Dendritic cell treated with granulocyte-macrophage colony-stimulating factor and Interleukin-4, amounts not matched to agents 40 ng/mL and 50 ng/mL, for 4 days (primary cell): Measurements from ENCODE around the gene CSNK1G2.

Experiments used
- H3K27ac Mint-ChIP-seq: one replicate; pipeline ENCODE4 v1.8.0; 2022; ENCODE audit warnings: mild to moderate bottlenecking, mixed read lengths
- H3K27me3 Mint-ChIP-seq: one replicate; pipeline ENCODE4 v1.8.0; 2022; ENCODE audit warnings: mild to moderate bottlenecking, mixed read lengths
- H3K36me3 Mint-ChIP-seq: one replicate; pipeline ENCODE4 v1.8.0; 2022; ENCODE audit warnings: low read depth, mixed read lengths
- H3K4me1 Mint-ChIP-seq: one replicate; pipeline ENCODE4 v1.8.0; 2022; ENCODE audit warnings: low read depth, mixed read lengths
- H3K4me3 Mint-ChIP-seq: one replicate; pipeline ENCODE4 v1.8.0; 2022; ENCODE audit warnings: mild to moderate bottlenecking, moderate library complexity, mixed read lengths
- H3K9me3 Mint-ChIP-seq: one replicate; pipeline ENCODE4 v1.8.0; 2022; ENCODE audit warnings: mixed read lengths
- intact Hi-C: fragments of 100-400 bp; cut with micrococcal nuclease; formaldehyde crosslinking; loops from one replicate; pipeline ENCODE4 v1.15.0; 2022

CSNK1G2 gene

DNA sequence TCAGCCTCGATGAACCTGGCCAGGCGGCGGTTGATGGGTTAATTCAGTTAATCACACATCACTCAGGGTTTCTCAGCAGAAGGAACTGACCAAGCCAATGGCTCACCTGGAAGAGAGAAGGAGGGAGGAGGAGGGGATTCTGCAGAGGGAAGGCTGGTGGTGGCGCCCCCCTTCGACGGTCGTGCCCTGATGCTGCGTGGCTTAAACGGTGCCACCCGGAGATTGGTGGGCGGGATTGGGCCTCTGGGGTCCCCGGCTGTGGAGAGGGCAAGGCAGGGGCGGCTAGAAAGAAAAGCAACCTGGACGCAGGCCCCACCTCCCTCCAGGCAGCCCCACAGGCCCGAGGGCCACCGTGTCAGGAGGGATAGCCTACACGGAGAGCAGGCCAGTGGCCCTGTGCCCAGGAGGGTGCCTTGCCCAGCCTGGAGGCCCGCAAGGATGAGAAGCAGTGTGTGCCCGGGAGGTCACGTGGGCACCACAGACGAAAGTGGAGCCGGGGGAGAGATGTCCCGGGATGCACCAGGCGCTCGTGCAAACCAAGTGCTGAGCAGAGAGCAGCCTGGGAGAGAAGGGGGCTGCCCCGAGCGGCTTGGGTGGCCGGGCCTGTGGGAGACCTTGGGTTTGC is 16.0 kb downstream of the CSNK1G2 start:
- H3K27ac Mint-ChIP-seq, result no peak overlapping the region
- no peaks in the 10 kb centered on the region for H3K9me3 Mint-ChIP-seq
- no peak overlapping the region for H3K4me3 Mint-ChIP-seq
- intact Hi-C loops, result no loop called here
- H3K36me3 Mint-ChIP-seq, result peaks cover 91% of the 10 kb centered on the region
- H3K4me1 Mint-ChIP-seq, result peaks cover 56% of the 10 kb centered on the region
- H3K27me3 Mint-ChIP-seq, result no peaks in the 10 kb centered on the region

DNA sequence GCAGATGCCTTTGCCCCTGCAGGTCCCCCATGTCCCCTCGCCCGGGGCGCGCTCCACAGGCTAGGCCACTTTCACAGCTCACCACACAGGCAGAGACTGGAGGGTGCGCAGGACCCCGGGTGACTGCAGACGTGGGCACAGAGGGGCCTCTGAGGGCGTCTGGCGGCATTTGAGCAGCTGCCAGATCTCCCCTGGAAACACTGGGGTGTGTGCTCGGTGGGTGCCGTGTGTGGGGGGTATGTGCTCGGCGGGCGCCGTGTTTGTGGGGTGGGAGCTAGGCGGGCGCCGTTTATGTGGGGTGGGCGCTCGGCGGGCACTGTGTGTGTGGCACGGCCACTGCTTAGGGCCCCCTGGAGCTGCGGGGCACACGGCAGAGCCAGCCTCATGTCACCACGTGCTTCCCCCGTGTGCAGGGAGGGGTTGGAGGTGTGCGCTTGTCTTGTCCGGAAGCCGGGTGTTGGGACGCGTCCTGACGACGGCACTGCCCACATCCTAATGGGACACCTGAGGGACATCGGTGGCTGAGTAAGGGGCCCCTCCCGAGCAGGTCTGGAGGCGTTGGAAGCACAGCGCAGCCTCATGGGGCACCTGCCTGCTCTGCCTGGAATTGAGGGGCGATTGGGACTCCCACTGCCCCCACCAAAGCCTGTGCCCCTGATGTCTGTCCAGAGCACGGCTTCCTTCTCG is 16.7 kb downstream of the CSNK1G2 start:
- Mint-ChIP-seq H3K27me3 (no peaks in the 10 kb centered on the region), H3K4me3 (no peak overlapping the region), H3K4me1 (peaks cover 49% of the 10 kb centered on the region), H3K27ac (no peak overlapping the region), H3K36me3 (peaks cover 91% of the 10 kb centered on the region), H3K9me3 (no peaks in the 10 kb centered on the region)
- intact Hi-C loops, result no loop called here

DNA sequence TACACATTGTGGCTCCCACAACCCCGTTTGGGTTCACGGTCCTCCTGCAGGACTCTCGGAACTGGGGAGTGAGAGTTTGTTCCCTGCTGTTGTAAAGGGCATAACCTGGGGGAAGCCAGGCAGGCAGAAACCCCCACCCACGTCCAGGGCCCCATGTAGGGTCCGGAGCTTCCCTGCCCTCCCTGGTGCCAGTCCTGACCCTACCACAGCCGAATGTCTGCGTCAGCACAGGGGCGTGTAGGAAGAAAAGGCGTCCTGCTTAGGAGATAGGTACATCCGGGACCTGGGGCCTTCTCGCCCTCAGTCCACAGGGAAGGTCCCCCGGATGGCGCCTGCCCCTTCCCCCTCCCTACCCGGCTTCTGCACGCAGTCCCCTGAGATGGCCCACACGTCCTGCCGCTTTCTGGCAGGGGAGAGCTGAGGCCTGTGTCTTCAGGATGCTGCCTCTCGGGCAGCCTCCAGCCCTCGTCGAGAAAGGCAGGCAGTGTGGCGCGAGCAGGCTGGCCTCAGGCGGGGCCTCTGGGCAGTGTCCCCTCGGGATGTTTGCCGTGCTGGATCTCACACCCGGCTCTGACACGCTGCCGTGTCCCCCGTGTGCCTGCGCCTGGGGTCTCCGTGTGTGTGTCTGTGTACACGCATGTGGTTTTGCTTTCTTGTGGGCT is 19.1 kb downstream of the CSNK1G2 start:
- H3K4me1 Mint-ChIP-seq, result peaks cover 29% of the 10 kb centered on the region
- no peaks in the 10 kb centered on the region for H3K9me3 Mint-ChIP-seq
- H3K27ac Mint-ChIP-seq, result no peak overlapping the region
- intact Hi-C loops, result no loop called here
- no peak overlapping the region for H3K4me3 Mint-ChIP-seq
- H3K27me3 Mint-ChIP-seq, result no peaks in the 10 kb centered on the region
- peaks cover 88% of the 10 kb centered on the region for H3K36me3 Mint-ChIP-seq

DNA sequence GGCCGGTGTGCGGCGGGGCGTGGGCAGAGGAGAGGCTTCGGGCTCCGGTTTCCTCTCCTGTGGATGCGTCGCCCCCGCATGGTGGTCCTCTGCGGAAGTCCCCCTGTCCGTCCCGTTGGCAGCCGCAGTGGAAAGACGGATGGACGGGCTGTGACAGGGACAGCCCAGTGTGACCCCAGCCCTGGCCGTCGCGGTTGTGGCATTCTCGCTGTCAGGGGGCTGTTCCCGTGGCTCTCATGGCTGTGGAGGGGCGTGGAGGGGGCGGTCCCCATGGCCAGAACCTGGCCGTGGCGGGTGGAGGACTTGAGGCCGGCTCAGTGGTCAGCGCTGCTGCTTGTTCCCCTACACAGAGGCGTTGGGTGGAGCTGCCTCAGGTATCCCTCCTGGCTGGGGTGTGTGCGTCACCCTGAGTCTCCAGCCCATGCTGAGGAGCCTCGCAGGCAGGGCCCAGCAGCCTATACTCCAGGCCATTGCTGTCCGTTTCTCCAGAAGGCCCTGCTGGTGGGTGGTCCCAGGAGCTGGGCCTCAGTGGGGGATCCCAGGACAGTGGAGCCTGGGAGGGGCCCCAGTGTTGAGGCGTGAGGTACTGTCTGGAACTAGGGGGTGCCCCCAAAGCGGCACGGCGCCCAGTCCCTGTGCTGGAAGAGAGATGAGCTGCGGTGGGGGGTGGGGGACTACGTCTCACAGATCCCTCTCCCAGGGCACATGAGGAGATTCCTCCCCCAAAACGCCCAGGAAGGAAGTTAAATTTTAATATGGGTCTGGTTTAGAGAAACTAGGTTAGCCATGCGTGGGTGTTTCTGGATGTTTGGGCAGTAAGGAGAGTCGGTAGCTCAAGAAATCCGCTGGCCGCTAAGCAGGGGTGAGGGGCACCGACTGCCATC is 20.3 kb downstream of the CSNK1G2 start:
- Mint-ChIP-seq H3K9me3 (no peaks in the 10 kb centered on the region), H3K36me3 (peaks cover 88% of the 10 kb centered on the region), H3K27me3 (no peaks in the 10 kb centered on the region), H3K4me1 (peaks cover 23% of the 10 kb centered on the region), H3K4me3 (no peak overlapping the region), H3K27ac (no peak overlapping the region)
- intact Hi-C loops, result no loop called here

DNA sequence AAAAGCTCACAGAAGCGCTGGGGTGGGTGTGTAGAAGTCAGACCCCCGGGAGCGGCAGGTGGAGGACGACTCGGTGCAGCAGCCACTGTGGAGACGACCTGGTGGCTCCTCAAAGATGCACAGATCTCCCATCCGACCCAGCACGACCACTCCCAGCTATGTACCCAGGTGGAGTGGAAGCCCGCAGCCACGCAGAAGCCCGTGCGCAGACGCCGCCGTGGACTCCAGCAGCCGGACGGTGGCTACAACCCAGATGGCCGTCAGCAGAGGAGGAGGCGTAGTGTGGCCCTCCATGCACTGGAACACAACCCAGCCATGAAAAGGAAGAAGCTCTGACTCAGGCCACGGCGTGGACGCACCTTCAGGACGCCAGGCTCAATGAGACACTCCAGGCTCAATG is 21.7 kb downstream of the CSNK1G2 start:
- peaks cover 23% of the 10 kb centered on the region for H3K4me1 Mint-ChIP-seq
- no peak overlapping the region for H3K27ac Mint-ChIP-seq
- intact Hi-C loops, result no loop called here
- no peaks in the 10 kb centered on the region for H3K27me3 Mint-ChIP-seq
- H3K36me3 Mint-ChIP-seq, result peaks cover 83% of the 10 kb centered on the region
- H3K4me3 Mint-ChIP-seq, result no peak overlapping the region
- H3K9me3 Mint-ChIP-seq, result no peaks in the 10 kb centered on the region

DNA sequence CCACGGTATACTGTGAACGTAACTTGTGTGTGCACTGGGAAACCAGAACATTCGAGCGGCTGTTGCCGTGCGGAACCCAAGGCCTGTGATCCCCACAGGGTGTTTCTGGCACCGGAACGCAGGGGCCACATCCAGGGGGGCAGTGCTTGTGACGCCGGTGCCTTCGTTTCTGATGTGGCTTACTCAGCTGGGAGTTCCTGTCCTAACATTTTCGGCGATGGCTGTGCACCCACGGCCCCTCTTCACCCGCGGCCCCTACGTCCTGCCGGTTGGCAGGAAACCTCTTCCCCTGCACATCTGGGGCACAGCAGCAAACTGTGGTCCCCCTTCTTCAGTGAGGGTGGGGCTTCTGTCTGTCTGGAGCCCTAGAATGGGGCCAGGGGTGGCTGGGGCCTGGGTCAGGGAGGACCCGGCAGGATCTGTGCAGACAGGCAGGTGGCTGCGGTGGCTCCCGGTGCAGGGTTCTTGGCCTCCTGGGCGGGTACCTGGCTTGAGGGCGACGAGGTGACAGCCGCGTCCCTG is 26.2 kb downstream of the CSNK1G2 start:
- Mint-ChIP-seq H3K36me3 (peaks cover 88% of the 10 kb centered on the region), H3K27ac (no peak overlapping the region), H3K4me3 (no peak overlapping the region), H3K4me1 (peaks cover 5% of the 10 kb centered on the region), H3K27me3 (no peaks in the 10 kb centered on the region), H3K9me3 (no peaks in the 10 kb centered on the region)
- intact Hi-C loops, result no loop called here

DNA sequence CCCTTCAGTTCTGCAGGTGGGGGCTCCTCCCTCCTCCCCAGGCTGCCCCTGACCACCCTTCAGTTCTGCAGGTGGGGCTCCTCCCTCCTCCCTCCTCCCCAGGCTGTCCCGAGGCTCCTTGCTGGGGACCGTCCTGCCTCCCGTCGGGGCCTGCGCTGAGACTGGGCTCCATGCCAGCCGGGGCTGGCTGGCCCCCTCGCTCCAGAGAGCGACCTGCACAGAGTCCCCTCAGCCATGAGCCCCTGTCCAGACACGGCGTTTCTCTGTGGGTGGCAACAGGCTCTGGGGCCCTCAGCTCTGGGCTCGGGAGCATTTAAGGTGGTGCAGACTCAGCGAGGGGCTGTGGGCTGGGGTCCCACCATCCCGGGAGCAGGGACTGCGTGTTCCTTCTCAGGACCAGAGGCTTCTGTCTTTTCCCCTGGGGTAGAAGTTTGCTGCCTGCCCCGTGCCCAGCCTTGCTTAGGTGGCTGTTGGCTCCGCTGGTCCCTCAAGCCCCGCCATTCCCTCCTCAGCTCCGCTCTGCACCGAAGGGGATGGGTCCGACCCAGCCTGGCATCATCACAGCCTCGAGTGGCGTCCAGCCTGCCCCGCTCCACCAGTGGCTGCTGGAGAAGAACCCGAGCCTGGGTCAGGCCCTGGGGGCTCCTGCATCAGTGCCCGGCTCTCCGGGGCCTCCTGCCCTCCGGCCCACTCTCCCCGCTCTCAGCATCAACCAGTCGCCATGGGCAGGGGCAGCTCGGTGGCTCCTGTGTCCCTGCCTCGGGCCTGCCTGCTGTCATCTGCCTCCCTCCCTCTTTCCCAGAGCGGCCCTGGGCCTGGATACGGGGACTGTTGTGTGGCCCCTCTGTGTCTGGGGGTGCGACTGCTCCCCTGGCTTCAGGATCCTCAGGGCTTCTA is 27.6 kb downstream of the CSNK1G2 start:
- Mint-ChIP-seq H3K4me3 (no peak overlapping the region), H3K27me3 (no peaks in the 10 kb centered on the region), H3K36me3 (peaks cover 89% of the 10 kb centered on the region), H3K4me1 (peaks cover 5% of the 10 kb centered on the region), H3K9me3 (no peaks in the 10 kb centered on the region), H3K27ac (no peak overlapping the region)
- intact Hi-C loops, result no loop called here

DNA sequence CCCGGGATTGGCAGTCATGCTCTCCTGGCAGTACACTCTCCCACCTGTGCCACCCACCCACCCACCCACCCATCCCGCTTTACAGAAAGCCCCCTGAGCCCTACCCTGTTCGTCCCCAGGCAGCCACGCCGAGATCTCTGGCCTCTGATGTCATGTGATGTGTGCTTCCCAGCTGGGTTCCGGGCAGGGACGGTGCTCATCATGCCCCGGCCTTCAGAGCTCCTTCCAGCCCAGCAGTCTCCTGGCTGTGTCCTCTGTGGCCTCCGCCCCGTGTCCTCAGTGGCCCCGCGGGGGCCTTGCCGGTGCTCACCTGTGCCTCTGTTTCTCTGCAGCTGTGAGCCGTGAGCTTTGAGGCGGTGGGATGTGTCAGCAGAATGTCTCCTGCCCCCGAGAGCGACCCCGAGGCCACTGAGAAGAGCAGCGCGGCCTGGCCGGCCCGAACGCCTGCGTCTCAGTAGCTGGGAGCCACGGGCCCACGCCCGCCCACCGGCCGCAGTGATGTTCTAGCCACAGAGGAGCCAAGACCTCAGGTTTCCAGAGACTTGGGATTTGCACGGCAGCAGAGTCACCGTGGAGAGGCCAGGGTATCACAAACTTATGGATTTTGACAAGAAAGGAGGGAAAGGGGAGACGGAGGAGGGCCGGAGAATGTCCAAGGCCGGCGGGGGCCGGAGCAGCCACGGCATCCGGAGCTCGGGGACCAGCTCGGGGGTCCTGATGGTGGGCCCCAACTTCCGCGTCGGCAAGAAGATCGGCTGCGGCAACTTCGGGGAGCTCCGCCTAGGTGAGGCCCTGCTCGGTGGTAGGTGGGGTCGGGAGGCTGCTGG is 28.4 kb downstream of the CSNK1G2 start:
- H3K27ac Mint-ChIP-seq, result no peak overlapping the region

DNA sequence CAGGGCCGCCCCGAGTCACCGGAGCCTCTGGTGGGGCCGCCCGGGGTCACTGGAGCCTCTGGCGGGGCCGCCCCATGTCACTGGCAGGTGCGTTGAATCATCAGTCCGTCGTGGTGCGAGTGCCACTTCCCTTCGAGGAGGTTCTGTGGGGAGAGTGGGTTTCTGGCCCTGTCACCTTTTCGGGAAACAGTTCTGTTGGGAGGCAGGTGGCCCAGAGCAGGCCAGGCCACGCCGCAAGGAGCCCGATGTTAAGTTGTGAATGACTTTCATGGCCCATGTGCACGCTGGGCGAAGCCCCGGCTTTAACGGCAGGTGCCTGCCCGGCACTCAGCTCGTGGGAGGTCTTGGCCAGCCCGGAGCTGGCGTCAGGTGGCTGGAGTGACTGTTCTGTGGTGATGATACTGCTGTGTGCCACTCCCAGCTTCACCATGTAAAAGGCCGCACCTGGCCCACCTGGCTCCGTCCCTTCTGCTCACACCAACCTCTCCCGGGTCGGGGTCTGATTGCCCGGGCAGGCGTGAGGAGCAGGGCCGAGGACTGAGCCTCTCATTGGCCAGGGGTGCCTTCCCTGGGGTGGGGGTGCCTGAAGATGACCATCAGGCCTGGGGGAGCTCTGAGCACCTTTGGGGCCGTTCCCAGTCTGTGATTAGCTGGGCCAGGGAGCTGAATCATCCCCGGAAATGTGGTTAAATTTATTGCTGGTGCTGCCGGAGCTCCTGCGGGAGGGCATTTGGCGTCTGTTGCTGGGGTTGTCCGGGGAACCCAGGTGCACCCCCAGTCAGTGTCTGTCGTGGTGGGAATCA is 29.2 kb downstream of the CSNK1G2 start:
- peaks cover 91% of the 10 kb centered on the region for H3K36me3 Mint-ChIP-seq
- no peak overlapping the region for H3K4me3 Mint-ChIP-seq
- H3K4me1 Mint-ChIP-seq, result peaks cover 5% of the 10 kb centered on the region
- no peak overlapping the region for H3K27ac Mint-ChIP-seq
- intact Hi-C loops, result no loop called here
- no peaks in the 10 kb centered on the region for H3K9me3 Mint-ChIP-seq
- no peaks in the 10 kb centered on the region for H3K27me3 Mint-ChIP-seq

More for the DNA sequence above, 28.4 kb downstream of the CSNK1G2 start:
- Mint-ChIP-seq H3K9me3 (no peaks in the 10 kb centered on the region), H3K4me1 (peaks cover 5% of the 10 kb centered on the region), H3K4me3 (no peak overlapping the region), H3K36me3 (peaks cover 91% of the 10 kb centered on the region), H3K27me3 (no peaks in the 10 kb centered on the region)
- intact Hi-C loops, result no loop called here

DNA sequence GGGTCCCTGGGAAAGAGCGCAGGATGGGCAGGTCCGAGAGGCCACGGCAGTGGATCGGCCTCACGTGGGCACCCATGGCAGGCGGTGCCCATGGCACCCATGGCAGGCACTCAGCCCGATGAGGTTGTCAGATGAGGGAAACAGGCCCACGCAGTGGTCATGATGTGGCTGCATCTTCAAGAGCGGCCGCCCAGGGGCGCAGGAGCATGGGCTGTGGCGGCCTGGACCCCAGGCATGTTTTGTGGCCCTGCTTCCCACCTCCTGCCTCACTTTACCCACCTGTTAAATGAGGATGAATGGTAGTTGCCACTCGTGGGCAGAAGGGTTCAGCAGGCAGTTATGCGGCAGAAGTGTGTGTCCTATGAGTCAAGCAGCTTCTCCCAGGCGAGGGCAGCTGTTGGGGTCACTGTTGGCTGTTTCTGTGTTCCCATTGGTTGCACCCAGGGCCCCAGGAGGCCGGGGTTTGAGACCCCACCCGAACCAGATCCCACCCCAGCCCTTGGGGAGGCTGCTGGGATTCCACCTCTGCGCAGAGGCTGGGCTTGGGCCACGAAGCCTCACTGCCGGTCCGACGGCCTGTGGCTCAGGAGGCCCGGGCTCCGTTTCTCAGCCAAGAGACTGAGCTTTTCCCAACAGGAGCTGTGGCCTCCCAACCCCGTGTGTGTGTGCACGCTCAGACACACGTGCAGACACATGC is 30.0 kb downstream of the CSNK1G2 start:
- Mint-ChIP-seq H3K36me3 (peaks cover 91% of the 10 kb centered on the region), H3K27me3 (no peaks in the 10 kb centered on the region), H3K27ac (no peak overlapping the region), H3K4me1 (peaks cover 5% of the 10 kb centered on the region), H3K4me3 (no peak overlapping the region), H3K9me3 (no peaks in the 10 kb centered on the region)
- intact Hi-C loops, result no loop called here

DNA sequence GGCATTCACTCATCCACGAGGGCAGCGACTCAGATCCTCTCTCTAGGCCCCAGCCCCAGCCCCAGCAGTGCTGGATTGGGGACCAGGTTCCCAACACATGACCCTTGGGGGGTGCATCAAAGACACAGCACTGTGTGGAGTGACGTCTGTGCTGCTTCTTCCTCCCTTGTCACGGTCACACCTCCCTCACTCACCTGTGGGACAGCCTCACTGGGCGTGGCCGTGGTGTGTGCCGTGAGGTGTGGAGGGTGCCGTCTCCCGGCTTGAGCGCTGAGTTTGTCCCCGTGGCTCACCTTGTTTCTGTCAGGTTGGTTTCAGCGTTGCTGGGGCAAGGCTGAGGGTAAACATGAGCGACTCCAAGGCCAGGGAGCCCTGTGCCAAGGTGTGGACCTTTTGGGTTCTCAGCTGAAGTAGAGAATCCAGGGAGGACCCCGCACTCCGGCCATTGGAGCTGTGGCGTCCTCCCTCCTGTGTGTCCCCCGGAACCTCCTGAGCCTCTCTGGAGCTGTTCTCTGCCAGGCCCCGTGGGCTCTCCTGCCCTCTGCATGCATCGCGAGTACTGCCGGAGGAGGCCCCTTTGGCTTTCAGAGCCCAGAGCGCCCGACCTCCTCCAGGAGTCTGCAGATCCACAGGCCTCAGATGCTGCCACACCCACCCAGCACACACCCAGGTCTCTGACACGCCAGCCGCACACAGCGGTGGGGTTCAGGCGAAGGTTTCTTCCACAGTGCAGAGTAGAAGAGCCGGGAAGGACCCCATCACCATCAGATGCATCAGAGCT is 33.6 kb downstream of the CSNK1G2 start:
- Mint-ChIP-seq H3K27me3 (no peaks in the 10 kb centered on the region), H3K4me1 (peaks cover 5% of the 10 kb centered on the region), H3K9me3 (no peaks in the 10 kb centered on the region), H3K27ac (no peak overlapping the region), H3K4me3 (no peak overlapping the region), H3K36me3 (peaks cover 100% of the 10 kb centered on the region)
- intact Hi-C loops, result no loop called here
